NCI-H187 treated with DMSO at 0.1 percent for 48 hours (cell line): ENCODE results near the gene DBNDD2.

Experiments
- DNase-seq: peaks from one replicate; lab custom pipeline; 2025; lab: John Stamatoyannopoulos, UW

Gene DBNDD2

DNA sequence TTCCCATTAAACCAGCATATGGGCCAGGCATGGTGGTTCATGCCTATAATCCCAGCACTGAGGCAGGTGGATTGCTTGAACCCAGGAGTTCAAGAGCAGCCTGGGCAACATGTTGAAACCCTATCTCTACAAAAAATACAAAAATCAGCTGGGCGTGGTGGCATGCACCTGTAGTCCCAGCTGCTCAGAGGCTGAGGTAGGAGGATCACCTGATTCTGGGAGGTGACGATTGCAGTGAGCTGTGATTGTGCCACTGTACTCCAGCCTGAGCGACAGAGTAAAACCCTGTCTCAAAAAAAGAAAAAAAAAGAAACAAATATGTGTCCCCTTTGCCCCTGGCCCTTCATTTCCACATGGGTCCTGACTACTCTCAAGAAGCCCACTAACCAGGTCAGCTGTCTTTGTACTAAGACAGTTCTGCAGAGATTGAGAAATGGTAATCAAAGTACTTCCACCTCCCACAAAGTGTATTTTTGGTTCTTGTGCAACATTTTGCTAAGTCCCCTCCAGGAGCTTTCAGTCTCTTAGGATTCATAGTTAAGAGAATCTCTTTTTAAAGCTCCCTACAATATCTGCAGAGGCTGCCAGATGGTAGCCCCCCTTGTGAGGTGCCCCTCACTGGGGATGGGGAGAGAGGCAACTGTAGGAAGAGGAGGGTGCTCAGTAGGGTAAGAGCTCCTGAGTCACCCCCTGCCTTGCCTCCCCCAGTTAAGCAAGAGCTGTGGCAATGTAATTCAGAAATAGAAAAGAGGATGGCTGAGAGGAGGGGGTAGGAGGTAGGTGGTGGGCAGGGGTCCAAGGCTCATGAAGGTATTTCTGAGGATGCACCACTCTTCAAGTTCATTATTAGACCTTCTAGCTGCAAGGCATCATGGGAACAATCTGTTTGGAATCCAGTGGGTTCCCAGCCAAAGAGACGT lies 44.9 kb downstream of the DBNDD2 start:
- no peak for DNase-seq

DNA sequence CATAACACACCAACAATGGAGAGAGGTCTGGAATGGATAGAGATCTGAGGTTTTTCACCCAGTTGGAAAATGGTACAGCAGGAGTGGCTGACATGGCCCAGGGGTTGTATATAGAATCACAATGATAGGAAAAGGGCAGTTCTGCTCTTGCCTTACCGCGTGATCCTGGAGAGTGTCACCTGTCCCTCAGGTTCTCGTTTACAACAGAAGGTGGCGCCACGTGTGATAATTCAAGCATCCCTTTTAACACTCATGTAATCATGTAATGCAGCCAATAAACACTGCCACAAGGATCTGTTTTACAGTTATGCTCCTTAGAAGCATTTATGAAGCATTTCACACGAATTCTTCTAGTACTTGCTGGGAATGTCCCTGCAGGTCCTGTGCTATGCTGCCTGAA lies 48.5 kb downstream of the DBNDD2 start:
- DNase-seq: no peak

DNA sequence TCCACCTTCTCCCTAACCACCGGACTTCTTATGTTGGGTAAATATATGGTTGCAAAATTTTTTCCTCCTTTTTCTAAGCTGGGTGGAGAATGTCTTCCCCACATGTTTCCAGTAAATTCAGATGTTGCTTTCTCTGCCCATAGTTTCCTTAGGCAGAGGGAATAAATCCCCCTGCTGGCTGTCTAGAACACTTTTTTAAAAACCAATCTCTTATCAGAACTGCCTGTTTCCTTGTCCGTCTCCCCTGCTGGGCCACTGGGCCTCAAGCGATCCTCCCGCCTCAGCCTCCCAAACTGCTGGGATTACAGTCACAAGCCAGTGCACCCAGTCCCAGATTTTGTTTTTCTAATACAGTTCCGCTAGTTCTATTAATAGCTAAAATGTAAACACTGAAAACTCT lies 51.5 kb downstream of the DBNDD2 start:
- no peak for DNase-seq
